ENCODE results near the gene SPHK1.

DNA sequence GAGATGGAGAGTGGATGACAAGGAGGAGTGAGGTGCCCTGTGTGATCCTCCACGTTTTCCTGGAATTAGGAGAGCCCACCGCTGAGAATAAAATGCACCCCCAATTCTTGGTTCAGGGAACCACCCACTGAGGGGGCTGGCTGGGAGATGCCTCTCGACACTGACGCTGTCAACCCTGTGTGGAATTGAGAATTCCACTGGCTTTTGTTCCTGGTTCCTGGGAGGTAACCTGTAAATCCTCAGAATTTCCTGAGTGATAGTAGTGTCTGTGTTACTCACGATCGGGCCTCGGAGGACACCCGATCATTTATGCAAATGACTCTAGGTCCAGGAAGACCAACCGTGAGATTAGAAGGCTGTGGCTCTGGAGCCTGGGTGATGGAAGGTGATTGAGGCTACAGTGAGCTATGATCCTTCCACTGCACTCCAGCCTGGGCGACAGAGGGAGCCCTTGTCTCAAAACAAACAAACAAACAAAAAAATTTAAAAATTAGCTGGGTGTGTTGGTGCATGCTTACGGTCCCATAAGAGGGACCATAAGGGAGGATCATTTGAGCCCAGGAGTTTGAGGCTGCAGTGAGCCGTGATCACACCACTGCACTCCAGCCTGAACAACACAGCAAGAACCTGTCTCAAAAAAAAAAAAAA is 19.0 kb upstream of the SPHK1 start:
- TF ChIP-seq, protein P1, sequence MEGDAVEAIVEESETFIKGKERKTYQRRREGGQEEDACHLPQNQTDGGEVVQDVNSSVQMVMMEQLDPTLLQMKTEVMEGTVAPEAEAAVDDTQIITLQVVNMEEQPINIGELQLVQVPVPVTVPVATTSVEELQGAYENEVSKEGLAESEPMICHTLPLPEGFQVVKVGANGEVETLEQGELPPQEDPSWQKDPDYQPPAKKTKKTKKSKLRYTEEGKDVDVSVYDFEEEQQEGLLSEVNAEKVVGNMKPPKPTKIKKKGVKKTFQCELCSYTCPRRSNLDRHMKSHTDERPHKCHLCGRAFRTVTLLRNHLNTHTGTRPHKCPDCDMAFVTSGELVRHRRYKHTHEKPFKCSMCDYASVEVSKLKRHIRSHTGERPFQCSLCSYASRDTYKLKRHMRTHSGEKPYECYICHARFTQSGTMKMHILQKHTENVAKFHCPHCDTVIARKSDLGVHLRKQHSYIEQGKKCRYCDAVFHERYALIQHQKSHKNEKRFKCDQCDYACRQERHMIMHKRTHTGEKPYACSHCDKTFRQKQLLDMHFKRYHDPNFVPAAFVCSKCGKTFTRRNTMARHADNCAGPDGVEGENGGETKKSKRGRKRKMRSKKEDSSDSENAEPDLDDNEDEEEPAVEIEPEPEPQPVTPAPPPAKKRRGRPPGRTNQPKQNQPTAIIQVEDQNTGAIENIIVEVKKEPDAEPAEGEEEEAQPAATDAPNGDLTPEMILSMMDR (IDR thresholded peaks at IDR 0.05; ENCODE audit: low read length) = peak; percentile 27; the same call in 1 of the 2 replicates
- no peak for TF ChIP-seq EZH2 (IDR thresholded peaks at IDR 0.05; ENCODE audit: borderline replicate concordance, low read length)

Measured in OCI-LY1 (cell line).